ENCODE data around the gene PHC2.

The PHC2 gene

DNA sequence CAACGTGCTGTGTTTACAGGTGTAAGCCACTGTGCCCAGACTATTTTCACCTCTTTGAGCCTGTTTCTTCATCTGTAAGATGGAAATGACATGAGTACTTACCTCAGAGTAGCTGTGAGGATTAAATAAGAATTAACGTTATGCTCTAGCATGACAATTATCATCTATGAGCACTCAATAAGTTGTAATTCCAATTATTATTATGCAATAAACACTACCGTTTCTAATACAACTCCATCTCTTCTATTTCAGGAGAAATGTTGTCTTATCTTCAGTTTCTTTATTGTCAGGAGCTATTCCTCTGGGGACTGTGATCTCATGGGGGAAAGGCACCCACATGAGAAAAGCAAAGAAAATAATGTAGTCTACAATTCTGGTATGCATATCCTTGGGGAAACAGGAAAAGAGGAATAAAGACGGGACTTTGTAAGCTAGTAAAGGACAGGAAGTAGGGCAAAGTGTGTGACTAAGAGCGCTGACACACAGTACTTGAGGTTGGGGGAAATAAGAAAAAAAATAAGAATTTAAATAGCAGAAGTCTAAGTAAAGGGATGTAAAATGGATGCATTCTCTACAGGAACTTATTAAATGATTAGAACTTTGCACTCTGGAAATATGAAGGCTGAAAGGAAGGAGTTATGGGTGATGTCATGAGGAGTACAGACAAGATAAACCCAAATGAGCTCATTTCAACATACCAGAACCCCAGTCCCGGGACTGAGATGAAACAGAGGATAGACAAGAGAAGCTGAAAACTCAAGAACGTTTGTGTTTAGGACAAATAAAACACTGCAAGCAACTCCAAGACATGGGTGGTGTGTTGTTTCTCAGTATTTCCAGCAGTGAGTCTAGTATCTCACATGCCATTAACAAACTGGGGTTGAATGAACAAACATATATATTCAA, 9.8 kb downstream of the PHC2 start:
- DNase-seq (ENCODE audit: low spot score), result peak; percentile 95

DNA sequence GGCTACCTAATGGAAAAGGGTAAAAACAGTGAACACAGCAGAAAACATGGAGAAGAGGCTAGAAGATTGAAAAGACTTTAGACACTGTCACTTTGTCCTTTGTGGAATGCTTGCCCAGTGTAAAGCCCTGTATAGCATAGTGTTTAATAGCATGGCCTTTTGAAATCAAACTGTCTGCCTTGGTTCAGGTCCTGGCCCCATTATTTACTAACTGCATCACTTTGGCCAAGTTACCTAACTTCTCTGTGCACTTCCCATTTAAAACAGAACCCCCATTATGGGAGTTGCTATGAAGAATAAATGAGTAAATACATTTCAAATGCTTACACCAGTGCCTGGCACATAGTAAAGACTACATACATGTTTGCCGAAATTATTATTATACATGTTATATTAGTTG, 12.1 kb downstream of the PHC2 start:
- peak; percentile 91 for DNase-seq (ENCODE audit: low spot score)

DNA sequence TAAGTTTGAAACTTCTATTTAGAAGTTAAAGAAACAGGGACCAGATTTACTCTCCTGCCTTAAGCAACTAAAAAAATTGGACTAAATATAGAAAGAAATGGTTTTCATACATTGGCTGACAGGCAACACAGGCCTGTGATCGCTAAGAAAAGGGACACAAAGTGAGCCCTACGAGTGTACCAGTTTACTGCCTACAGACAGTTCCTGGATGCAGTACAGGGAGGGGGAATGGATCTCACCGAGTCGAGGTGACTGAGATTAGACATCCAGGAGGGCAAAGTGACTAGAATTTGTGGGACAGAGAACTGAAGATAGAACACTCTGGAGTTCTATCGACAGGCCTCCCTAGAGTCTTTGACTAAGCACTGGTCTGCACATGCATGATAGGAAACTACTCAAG, 16.0 kb downstream of the PHC2 start:
- peak; percentile 68 for DNase-seq (ENCODE audit: low spot score)

DNA sequence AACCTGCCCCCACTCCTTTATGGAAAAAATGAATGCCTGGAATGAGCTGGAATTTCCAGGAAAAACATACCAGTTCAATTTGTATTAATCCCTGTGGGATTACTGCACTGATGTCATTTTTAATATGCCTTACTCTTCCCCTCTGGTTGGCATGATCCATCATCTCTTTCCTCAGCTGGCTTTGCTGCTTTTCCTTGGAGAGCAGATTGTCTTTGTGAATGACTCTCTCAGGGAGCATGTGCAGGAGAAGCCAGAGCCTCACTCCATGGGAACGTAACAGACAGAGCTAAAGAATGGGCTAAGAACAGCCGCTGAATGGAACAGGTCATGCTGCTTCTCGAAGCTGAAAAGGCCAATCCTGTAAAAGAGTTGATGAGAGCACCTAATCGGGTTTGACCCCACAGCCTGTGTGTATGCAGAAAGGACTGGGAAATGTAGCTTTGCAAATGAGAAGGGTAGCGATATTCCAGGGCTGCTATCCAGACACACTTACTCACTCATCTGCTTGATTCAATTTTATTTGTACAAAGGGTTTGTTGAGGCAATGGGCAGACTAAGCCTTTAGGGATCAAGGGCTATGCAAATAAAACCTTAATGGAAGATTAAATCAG, 20.7 kb downstream of the PHC2 start:
- DNase-seq (ENCODE audit: low spot score), result peak; percentile 45

DNA sequence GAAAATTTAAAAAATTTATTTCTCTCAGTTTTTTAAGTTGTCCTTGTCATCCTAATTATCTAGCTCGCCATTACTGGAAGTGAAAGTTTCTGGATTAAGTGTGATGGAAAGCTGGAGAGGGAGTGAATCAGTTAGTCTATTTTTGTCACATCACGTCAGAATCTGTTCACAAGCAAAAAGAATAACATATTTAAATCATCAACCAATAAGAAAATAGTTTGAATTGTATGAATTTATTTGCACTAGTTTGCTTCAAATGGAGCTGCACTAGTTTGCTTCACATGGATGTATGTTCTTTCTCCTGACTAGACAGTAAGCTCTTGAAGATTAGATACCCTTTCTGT, 22.8 kb downstream of the PHC2 start:
- DNase-seq (ENCODE audit: low spot score), result peak; percentile 54

DNA sequence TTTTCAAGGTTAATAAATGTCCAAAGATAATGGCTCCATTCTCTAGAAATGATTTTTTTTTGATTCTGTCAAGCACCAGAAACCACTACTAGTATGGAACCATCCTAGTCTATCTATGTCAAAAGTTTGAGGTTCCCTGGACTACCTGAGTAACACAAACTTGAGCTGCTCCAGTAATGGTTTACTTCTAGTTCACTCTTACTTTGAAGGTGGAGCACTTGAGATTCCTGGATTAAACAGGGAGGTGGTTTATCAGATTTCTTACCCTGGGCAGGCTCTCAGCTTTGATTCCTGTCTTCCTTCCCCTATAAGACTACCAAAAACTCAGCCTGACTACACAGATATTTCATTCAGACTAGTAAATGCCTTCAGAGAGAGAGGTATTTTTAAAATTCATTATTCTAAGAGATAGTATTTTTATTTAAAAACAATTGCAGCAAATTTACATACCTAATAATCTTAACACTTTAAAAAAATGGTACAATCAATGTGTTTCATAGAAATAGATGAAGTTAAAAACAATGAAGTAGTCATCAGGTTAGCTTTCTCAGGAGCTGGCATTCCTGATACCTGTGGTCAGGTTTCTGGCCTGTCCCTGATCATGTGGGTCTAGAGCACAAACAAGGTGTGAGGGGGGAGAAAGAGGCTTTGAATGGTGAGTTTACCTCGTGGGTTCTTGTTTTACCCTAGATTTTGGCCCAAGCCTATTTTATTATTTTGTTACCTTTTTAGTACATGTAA, 23.4 kb downstream of the PHC2 start:
- DNase-seq (ENCODE audit: low spot score), result no peak

DNA sequence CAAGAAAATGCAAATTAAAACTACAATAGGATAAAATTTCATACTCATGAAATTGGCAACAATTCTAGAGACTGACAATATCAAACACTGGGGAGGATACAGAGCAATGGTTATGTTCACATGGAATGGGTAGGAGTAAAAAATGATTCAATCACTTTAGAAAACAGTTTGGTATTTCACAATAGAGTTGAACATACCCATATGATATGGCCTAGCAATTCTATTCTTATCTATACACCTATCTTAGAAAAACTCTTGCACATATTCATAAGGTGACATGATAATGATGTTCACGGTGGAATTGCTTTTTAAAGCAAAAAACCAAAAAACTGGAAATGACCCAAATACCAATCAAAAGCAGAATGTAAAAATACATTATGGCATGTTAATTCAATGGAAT, 28.7 kb downstream of the PHC2 start:
- DNase-seq (ENCODE audit: low spot score), result no peak

DNA sequence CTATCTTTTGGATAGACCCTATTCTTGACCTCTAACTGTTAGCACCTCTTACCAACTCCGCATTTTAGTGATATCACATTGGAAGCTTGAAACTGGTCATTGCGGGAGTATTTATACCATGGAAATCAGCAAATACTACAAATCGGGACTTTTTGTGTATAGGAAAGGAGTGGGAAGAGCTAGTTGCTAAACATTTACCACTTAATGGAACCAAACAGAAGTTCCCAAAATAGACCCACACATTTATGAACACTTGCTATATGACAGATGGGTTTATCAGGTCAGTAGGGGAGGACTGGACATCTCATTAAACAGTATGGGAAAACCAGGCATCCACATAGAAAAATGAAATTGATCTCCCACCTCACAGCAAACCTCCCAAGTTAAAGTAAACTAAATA, 29.4 kb downstream of the PHC2 start:
- no peak for DNase-seq (ENCODE audit: low spot score)

DNA sequence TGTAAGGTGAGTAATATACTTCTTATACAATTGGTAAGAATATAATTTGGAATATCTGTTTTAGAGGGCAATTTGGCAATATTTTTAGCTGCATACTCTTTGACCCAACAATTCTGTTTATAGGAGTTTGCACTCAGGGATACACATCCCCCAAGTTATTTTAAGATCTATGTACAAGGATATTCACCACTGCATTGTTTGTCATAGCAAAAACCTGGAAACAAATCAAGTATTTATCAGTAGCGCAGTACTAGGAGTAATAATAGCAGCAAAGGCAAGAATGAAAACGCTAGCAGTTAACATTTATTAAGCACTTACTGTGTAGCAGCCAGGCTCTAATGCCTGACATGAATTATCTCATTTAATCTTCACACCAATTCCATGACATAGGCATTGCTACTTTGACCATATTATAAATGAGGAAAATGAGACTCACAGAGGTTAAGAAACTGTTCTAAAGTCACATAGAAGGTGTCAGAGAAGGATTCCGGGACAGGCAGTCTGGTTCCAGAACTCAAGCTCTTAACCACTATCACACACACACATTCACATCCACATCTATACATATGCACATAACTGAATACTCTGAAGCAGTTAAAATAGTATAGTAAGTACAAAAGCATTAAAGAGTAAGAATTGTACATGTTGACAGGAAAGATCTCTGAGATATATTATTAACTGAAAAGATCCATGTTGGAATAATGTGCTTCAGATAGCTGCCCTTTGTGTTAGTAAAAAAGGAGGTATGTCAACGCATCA, 30.6 kb downstream of the PHC2 start:
- no peak for DNase-seq (ENCODE audit: low spot score)

DNA sequence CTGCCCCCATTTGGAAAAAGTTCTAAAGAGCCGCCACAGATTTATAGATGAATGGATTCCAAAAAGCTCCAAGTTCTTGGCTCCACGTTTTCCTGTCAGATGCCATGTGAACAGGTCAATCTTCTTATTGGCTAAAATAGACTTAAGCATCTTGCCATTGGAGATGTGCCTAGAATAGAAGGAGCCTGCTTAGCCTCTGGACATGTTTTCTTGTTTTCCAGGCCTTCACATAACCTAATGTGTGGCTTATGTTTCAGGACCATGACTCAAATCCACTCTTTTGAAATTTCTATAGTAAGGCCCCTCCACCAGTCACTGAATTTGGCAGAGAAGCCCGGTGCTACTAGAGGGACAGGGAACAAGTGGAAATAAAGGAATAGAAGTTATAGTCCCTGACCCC, 31.5 kb downstream of the PHC2 start:
- DNase-seq (ENCODE audit: low spot score), result no peak

DNA sequence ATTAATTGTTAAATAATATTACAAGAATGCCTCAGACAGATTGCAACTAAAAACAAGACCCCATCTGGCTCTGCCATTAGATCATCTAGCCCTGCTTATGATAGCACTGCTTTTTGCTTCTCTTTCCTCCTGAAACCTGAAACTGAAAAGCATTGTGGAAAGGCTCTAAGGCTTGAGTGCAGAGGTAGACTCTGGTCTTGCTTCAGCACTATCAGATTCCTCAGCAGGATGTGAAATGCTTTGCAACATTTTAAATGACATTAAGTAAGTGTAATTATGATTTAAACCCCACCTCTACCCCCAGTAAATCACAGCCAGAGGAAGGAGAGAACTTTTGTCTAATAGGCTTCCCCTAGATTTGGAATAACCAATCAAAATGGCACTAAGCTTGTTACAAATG, 32.9 kb downstream of the PHC2 start:
- DNase-seq (ENCODE audit: low spot score), result no peak

DNA sequence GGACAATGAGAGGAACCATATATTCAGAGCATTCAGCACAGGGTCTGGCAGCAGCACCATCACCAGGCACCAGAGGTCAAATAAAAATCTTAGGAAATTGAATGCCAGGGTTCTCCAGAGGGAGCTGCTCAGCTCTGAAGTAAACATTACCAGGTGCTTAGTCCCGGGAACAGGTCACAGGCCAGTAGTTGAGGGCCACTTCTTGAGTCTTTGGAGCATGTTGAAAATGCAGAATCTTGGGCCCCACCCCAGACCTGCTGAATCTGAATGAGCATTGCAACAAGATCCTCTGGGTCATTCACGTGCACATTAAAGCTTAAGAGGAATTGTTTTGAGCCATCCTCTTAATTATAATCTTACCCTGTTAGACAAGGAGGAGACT, 33.8 kb downstream of the PHC2 start:
- no peak for DNase-seq (ENCODE audit: low spot score)

DNA sequence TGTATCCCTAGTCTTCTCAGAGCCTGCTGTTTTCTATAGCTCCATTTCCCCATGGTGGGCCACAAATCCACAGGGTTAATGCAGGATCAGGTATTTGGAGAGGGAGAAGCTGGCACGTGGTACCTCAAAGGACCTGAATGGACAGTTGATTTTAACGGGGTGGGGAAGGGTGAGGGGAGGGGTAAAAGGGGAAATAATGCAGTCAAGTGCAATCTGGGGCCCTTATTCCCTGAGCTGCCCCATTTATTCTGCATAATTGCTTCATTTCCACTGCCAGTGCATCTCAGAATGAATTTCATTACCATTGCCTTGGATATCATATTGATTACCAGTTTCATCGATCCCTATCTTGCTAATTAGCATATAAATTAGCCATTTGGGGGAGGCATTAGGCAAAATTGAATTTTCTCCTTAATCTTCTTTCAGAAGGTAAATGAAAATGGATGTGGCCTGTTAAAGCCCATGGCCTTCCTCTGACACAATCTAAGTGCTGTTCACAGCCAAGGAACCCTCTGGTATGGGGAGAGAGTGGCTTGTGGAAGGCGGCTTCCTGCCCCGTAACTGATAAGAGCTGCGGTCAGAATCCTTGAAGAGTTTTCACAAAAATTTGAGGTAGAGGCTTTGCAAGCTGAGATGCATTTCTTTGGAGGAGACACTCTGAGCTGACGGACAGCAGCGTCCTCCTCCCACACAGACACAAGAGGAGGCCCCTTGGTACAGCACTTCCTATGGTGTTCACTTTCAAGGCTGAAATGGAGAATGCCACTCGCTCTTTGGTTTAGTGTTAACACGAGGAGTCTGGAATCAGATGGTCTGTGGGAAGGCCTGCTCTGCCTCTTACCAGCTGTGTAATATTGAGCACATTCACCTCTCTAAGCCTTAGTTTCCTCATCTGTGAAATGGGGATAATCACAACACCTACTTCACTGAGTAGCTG, 34.4 kb downstream of the PHC2 start:
- no peak for DNase-seq (ENCODE audit: low spot score)

DNA sequence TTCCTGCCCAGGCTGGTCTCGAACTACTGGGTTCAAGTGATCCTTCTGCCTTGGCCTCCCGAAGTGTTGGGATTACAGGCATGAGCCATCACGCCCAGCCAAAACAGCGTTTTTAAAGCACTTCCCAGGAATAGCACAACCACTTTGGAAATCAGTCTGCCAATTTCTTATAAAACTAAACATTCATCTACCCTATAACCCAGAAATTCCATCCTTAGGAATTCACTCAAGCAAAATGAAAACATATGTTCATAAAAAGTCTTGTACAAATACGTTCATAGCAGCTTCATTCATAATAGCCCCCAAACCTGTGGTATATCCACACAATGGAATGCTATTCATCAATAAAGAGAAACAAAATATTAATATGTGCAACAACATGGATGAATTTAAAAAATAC, 36.1 kb downstream of the PHC2 start:
- no peak for DNase-seq (ENCODE audit: low spot score)

DNA sequence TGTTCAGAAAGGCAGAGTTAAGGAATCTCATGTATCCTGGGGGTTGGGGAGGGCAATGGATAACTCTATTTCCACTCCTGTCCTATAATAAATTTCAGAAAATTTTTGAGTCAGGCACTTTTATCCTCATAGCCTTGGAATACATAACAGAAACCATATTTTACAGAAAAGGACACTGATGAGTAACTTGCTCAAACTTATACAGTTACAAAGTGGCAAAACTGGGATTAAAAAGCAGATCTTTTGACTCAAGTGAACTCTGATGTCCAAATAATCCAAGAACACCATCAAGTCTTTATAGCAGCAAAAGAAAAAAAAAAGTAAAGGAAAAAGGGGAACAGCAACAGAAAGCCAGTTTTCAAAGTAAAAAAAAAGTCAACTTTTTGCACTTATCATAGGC, 36.9 kb downstream of the PHC2 start:
- DNase-seq (ENCODE audit: low spot score), result no peak

DNA sequence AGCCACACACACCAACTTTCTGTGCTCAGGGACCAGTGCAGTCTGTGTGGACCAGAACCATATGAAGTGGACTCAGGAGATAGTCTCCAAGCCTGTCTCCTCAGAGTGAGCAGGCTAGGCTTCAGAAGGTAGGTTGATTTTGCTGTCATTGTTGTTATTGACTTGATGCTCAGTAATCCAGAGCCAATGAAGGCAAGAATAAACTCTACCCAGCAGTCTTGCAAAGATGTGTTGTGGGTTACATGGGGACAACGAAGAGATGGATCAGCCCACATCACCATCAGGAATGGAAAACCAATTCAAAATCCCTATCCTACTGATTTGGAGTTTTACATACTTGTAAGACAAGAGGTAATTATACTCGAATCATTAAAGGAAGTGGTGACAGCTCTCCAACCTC, 37.4 kb downstream of the PHC2 start:
- DNase-seq (ENCODE audit: low spot score), result no peak

DNA sequence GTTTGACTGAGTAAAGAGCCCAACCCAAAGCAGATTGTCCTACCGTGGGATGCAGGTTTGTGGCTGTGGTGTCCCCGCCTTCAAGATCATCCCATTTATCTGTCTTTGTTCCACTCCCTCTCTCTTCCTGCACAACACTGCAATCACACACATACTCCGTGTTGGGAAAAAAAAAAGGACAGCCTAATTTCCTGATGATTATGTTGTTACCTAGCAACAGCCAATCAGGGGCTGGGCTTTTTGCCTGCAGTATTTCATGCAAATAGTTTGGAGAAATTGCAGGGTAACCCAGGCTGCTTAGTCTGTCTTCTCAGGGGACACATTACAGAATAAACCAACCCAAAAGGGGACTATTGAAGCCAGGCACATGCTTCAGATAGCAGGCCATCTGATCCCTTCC, 38.3 kb downstream of the PHC2 start:
- no peak for DNase-seq (ENCODE audit: low spot score)

DNA sequence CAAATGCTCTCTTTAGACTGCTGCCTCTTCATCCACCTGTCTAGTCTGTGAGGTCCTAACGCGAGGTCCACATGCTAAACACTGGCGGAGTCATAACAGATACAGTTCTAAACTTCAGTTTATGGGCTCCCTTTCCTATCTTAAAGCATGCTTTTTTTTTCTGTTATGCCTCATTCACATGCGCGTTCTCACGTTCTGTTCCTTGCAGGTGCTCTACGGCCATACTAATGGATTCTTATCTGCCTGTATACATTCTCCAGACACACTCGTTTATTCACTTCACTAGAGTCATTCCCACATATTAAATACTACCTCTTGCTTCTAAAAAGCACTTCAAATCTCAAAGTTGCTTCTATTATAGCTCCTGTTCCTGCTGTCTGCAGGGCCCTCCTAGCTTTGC, 38.7 kb downstream of the PHC2 start:
- no peak for DNase-seq (ENCODE audit: low spot score)

DNA sequence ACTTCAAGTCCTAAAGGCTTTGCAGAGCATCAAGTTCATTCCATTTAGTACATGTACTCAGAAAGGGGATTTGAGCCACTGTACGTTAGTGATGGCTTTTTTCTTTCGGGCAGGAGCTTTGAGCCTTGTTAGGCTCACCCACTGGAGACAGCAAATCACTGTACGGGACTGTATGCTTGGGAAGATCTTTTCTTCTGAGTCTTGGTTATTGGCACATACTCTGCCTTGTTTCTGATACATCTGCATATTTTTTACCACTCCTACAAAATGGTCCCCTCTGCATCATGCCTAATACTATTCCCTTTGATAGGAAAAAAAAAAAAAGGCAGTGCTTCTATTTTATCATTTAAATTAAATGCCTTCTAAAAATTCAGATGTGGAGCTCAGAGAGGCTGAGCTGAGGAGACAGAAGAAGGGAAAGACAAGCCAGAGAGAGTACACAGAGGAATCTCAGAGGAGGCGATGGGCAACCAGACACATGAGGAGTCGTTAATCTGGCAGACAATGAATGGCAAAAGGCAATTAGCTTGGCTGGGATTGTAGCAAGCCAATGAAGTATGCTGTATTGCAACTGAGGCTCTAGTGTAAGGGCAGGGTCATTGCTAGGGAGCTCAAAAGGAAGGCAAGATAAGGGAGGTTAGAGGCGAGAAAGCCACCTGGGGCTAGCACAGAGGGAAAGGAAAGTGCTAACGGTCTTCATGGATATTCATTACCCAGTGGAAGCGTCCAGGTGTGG, 39.4 kb downstream of the PHC2 start:
- DNase-seq (ENCODE audit: low spot score), result no peak

DNA sequence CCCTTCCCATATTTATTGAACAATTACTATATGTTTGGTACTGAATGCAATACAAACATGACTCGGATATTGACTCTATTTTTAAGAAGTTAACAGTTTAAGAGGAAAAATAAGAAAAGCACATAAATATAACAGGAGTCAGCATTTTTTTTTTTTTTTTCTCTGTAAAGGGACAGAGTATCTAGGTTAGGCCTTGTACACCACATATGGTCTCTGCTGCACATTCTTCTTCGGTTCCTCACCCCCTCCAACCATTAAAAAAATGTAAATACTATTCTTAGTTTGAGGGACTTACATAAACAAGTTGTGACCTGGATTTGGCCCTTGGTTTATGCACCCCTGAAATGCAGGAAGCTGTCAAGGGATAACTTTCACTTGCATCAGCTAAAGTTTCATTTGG, 40.4 kb downstream of the PHC2 start:
- DNase-seq (ENCODE audit: low spot score), result no peak
